Nucleus accumbens (tissue), 56 donors: ENCODE data around the gene KNSTRN.

Experiments
- DNase-seq, 56 donors: peaks; one replicate each; lab custom pipeline; 2025; lab: John Stamatoyannopoulos, UW

Gene KNSTRN

GRCh38 chr15:40389824-40390595 lies 7.5 kb downstream of the KNSTRN start:
- DNase-seq, result no peak

GRCh38 chr15:40392986-40393948 lies 10.7 kb downstream of the KNSTRN start:
- DNase-seq, result no peak

- no peak for DNase-seq
These were observed 15.3 kb downstream of the KNSTRN start for GRCh38 chr15:40397688-40398412.

GRCh38 chr15:40398413-40398873 lies 15.9 kb downstream of the KNSTRN start:
- DNase-seq, result peak in 9 of 56 donors; percentile 7 to 31 (median 13)

GRCh38 chr15:40399370-40399769 lies 16.8 kb downstream of the KNSTRN start:
- DNase-seq, result no peak

- peak; percentile 67 to 99 (median 96) for DNase-seq
These were observed 23.2 kb downstream of the KNSTRN start, which contains the start of gene IVD for GRCh38 chr15:40405501-40406381. IVD (plus strand) TSS chr15:40405795; CDS start chr15:40405828, 33 bp downstream.

- DNase-seq, result no peak
These were observed 24.9 kb downstream of the KNSTRN start for GRCh38 chr15:40407330-40407990.

- no peak for DNase-seq
These were observed 26.8 kb downstream of the KNSTRN start for GRCh38 chr15:40409366-40409765.

- DNase-seq, result no peak
These were observed 28.0 kb downstream of the KNSTRN start for GRCh38 chr15:40410476-40410875.

GRCh38 chr15:40412095-40412759 lies 29.7 kb downstream of the KNSTRN start:
- no peak for DNase-seq

- no peak for DNase-seq
These were observed 30.5 kb downstream of the KNSTRN start for GRCh38 chr15:40413036-40413435.

- DNase-seq, result no peak
These were observed 32.3 kb downstream of the KNSTRN start for GRCh38 chr15:40414816-40415215.

- DNase-seq, result no peak
These were observed 32.7 kb downstream of the KNSTRN start for GRCh38 chr15:40415226-40415625.

GRCh38 chr15:40416056-40416455 lies 33.5 kb downstream of the KNSTRN start:
- DNase-seq, result no peak

GRCh38 chr15:40418126-40418525 lies 35.6 kb downstream of the KNSTRN start:
- no peak for DNase-seq

- DNase-seq, result peak in 1 of 56 donors; percentile 15
These were observed 37.7 kb downstream of the KNSTRN start for GRCh38 chr15:40420071-40420713.

- peak in 3 of 56 donors; percentile 10 to 23 (median 16) for DNase-seq
These were observed 38.3 kb downstream of the KNSTRN start for GRCh38 chr15:40420793-40421192.
